SJSA1 (cell line): ENCODE results near the gene SIK3. TPM values are rescaled to one million over a fixed set of nuclear protein-coding genes. Genes with fewer than 3 reads are reported as not detected.

Experiments used
- DNase-seq, 2 experiments: peaks; one replicate each; pipeline ENCODE4 v3.0.0-alpha.2; 2015 to 2020; ENCODE audit warnings: low spot score in 2 of 2, low read depth in 1 of 2
- H3K27ac ChIP-seq: fragments of 250-450 bp; sonication (Bioruptor Pico); 2 replicates; pipeline ENCODE4 v1.5.1; 2020; ENCODE audit warnings: mild to moderate bottlenecking, moderate library complexity
- H3K27me3 ChIP-seq: fragments of 250-450 bp; sonication (Bioruptor Pico); replicated peaks from 2 replicates; pipeline ENCODE4 v1.5.1; 2020; ENCODE audit warnings: mild to moderate bottlenecking, moderate library complexity
- H3K36me3 ChIP-seq: fragments of 250-450 bp; sonication (Bioruptor Pico); 2 replicates; pipeline ENCODE4 v1.5.1; 2020; ENCODE audit warnings: mild to moderate bottlenecking
- H3K4me1 ChIP-seq: fragments of 250-450 bp; sonication (Bioruptor Pico); replicated peaks from 2 replicates; pipeline ENCODE4 v1.6.1; 2021; ENCODE audit warnings: mild to moderate bottlenecking
- H3K4me3 ChIP-seq: fragments of 250-450 bp; sonication (Bioruptor Pico); 2 replicates; pipeline ENCODE4 v1.5.1; 2020; ENCODE audit warnings: mild to moderate bottlenecking
- H3K9me3 ChIP-seq: fragments of 250-450 bp; sonication (Bioruptor Pico); replicated peaks from 2 replicates; pipeline ENCODE4 v1.5.1; 2020; ENCODE audit warnings: mild to moderate bottlenecking
- total RNA-seq: library from RNA; depleted of rRNA; stranded (reverse); fragments of >200 nt; shearing (Covaris generic); gene quantifications from 2 replicates; pipeline ENCODE4 v1.2.3, GENCODE V29; 2014

Gene SIK3
- total RNA-seq, 1 experiment from 2014 or later = 8.7 TPM

DNA sequence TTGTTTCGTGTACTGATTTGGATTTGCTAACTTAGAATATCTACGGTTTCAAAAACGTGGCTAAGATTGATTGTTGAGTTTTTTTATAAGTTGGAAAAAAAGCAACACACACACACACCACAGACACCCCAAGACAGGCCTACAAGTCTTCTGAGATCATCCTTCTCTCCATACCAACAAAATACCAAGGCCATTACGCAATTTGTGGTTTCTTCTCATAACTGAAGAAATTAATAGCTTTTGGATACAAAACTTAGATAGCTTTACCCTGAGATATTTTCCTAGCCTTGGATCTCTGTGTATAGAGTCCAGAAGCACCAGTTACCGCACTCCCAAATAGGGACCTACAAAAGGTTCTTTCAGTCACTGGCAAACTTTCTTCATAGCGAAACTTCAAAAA is 113.6 kb downstream of the SIK3 start:
- DNase-seq = peak in 1 of 2 experiments; percentile 46
- H3K4me1 ChIP-seq = peaks cover 41% of the 10 kb centered on the region
- no peaks in the 10 kb centered on the region for H3K36me3 ChIP-seq
- no peaks in the 10 kb centered on the region for H3K27me3 ChIP-seq
- no peaks in the 10 kb centered on the region for H3K9me3 ChIP-seq
- H3K4me3 ChIP-seq = no peak overlapping the region
- H3K27ac ChIP-seq = peak overlapping the region; percentile 65

DNA sequence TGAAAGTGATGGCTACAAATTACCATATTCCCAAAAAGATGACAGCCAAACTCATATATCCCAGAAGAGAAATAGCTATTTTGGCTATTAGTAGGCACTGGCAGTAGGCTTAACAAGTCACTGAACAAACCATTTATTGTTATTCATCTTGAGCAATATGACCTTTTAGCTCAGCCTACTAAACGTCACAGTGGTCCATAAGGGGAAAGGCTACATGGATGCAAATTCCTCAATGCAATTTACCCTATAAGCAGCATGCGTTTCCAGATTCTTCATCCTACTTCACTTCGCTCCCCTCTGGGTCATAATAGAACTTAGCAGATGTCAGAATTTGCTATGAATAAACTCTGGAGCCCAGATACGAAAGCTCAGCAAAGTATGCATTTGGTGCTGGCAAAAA is 114.0 kb downstream of the SIK3 start:
- Histone ChIP-seq H3K27ac (peak overlapping the region; percentile 65), H3K4me1 (peaks cover 41% of the 10 kb centered on the region), H3K36me3 (no peaks in the 10 kb centered on the region), H3K4me3 (no peak overlapping the region), H3K9me3 (no peaks in the 10 kb centered on the region), H3K27me3 (no peaks in the 10 kb centered on the region)
- DNase-seq = no peak

DNA sequence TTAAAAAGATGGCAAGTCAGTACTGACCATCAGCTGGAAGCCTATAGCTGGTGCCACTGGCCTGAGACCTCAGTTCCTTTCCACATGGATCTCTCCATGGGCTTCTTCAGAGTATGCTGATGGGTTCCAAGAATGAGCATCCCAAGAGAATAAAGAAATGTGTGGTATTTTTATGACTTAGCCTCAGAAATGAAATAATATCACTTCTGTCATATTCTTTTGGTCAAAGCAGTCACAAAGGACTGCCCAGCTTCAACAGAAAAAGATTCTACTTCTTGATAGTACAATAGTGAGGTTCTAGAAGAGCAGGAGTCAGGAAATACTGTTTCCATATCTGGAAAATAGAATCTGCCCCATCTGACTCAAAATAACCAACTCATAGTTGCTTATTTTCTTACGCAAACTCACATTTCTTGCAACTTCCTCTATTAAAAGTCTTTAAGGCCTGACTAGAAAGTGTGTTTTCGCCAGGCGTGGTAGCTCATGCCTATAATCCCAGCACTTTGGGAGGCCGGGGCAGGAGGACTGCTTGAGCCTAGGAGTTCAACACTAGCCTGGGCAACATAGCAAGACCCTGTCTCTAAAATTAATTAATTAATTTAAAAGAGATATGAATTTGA is 116.9 kb downstream of the SIK3 start:
- Histone ChIP-seq H3K27me3 (no peaks in the 10 kb centered on the region), H3K36me3 (no peaks in the 10 kb centered on the region), H3K4me1 (peaks cover 25% of the 10 kb centered on the region), H3K27ac (no peak overlapping the region), H3K4me3 (no peak overlapping the region), H3K9me3 (no peaks in the 10 kb centered on the region)
- no peak for DNase-seq

DNA sequence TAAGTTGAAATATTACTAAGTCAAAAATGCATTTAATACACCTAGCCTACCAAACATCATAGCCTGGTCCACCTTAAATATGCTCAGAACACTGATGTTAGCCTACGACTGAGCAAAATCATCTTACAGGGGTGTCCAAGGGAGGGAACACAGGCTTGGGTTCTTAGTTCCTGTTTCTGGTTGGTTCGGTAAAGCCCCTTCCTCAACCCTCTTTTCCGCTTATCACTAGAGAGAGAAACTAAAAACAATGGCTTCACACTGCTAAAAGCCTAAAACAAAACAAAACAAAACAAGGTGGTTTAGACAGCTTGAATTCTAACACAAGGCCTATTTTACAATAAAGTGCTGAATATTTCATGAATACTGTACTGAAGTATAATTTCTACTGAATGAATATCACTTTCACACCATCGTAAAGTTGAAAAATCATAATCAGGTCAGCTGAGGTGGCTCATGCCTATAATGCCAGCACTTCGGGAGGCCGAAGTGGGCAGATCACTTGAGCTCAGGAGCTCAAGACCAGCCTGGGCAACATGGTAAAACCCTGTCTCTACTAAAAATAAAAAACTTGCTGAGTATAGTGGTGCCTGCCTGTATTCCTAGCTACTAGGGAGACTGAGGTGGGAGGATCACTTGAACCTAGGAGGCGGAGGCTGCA is 118.0 kb downstream of the SIK3 start:
- Histone ChIP-seq H3K9me3 (no peaks in the 10 kb centered on the region), H3K27ac (no peak overlapping the region), H3K4me1 (peaks cover 19% of the 10 kb centered on the region), H3K27me3 (no peaks in the 10 kb centered on the region), H3K4me3 (no peak overlapping the region), H3K36me3 (no peaks in the 10 kb centered on the region)
- DNase-seq = no peak

DNA sequence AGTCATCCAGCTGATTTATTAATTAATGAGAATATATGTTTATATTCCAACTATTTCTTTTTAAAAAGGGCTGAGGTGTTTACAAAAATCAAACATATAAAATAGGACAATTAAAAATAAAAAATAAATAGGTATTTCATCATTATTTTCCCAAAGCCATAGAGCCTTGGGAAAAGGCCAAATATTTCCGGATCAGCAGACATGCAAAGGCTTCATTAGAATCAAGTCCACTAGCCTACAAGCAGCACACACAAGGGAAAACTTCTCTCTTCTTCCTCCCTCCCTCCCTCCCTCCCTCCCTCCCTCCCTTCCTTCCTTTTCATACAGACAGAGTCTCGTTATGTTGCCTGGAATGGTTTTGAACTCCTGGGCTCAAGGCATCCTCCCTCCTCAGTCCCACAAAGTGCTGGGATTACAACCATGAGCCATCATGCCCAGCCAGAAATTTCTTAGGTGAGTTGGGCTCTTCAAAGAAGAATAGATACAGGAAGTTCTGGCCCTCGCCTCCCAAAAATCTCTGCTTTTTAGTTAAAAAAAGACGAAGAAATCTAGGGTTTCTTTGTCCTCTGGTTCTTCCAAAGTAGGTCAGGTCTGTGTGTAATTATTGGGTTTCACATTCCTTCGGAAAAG is 121.2 kb downstream of the SIK3 start:
- H3K36me3 ChIP-seq = no peaks in the 10 kb centered on the region
- H3K27ac ChIP-seq = no peak overlapping the region
- no peaks in the 10 kb centered on the region for H3K4me1 ChIP-seq
- no peaks in the 10 kb centered on the region for H3K27me3 ChIP-seq
- H3K4me3 ChIP-seq = no peak overlapping the region
- H3K9me3 ChIP-seq = no peaks in the 10 kb centered on the region
- DNase-seq = no peak

DNA sequence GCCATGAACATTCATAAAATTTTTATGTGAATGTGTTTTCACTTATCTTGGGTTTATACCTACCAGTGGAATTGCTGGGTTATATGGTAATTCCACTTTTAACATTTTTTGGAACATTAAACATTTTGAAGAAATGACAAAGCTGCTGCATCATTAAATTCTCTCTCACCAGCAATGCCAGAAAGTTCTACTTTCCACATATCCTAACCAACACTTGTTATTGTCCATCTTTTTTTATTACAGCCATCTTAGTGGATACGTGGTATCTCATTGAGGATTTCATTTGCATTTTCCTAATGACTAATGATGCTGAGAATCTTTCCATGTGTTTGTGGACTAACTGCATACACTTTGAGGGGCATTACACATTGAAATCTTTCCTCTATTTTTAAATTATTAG is 122.6 kb downstream of the SIK3 start:
- Histone ChIP-seq H3K27ac (no peak overlapping the region), H3K36me3 (no peaks in the 10 kb centered on the region), H3K4me3 (no peak overlapping the region), H3K27me3 (no peaks in the 10 kb centered on the region), H3K9me3 (no peaks in the 10 kb centered on the region), H3K4me1 (no peaks in the 10 kb centered on the region)
- DNase-seq = no peak

DNA sequence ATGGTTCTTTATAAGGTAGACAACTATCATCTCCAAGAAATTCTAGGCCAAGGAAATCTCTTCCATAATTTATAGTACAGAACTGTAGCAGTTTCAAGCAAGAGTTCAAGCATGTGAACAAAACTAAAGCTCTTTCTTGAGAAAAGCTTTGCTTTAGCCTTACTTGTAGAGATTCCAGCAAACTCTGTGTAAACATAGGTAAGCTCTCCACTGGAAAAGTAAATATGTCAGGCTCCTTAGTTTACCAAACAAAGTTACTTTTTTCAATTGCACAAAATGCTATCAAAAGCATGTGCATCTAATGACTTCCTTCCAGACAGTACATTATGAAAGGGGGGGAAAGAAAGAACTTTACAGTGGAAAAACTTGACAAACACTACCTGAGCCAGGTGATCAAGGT is 125.0 kb downstream of the SIK3 start:
- DNase-seq = no peak
- H3K9me3 ChIP-seq = no peaks in the 10 kb centered on the region
- no peak overlapping the region for H3K27ac ChIP-seq
- no peak overlapping the region for H3K4me3 ChIP-seq
- H3K4me1 ChIP-seq = no peaks in the 10 kb centered on the region
- no peaks in the 10 kb centered on the region for H3K36me3 ChIP-seq
- no peaks in the 10 kb centered on the region for H3K27me3 ChIP-seq

DNA sequence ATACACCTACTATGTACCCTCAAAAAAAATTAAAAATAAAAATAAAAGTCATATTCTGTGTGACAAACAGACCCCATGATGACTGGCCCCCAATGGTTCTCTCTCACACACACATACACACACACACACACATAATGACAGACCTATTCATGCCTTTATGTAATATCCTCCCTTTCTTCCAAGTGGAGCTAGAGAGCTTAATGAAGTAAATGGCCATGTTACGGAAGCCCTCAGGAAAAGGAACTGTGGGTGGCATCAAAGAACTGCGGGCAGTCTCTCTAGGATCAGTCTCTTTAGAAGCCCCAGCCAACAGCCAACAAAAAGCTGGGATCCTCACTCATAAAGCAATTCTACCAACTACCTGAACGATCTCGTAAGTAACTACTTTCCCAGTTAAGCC is 125.5 kb downstream of the SIK3 start:
- Histone ChIP-seq H3K27me3 (no peaks in the 10 kb centered on the region), H3K27ac (no peak overlapping the region), H3K4me1 (no peaks in the 10 kb centered on the region), H3K9me3 (no peaks in the 10 kb centered on the region), H3K36me3 (no peaks in the 10 kb centered on the region), H3K4me3 (no peak overlapping the region)
- DNase-seq = no peak

DNA sequence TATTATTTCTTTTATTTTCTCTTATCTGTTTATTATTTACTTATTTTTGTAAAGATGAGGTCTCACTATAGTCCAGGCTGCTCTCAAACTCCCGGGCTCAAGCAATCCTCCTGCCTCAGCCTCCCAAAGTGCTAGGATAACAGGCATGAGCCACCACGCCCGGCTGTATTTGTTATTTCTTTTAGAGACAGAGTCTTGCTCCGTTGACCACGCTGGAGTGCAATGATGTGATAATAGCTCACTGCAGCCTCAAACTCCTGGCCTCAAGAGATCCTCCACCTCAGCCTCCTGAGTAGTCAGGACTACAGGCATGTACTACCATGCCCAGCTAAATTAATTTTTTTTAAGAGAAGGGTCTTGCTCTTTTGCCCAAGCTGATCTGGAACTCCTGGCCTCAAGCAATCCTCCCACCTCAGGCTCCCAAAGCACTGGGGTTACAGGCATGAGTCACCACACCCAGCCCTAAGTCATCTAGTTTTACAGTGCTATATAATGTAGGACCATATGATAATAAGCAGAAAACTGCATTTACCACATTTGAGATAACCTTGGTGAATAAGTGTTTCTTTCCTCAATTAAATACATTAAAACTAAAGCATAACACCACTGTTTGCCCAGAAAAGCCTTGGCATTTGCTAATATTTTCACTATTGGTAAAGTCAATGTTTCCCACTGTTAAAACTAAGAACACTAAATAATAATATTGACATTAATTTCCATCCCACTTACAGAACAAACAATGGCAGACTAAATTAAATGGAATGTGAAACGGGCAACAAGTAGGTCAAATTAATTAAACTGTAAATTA is 127.5 kb downstream of the SIK3 start:
- Histone ChIP-seq H3K4me3 (no peak overlapping the region), H3K9me3 (no peaks in the 10 kb centered on the region), H3K36me3 (no peaks in the 10 kb centered on the region), H3K27me3 (no peaks in the 10 kb centered on the region), H3K27ac (no peak overlapping the region), H3K4me1 (no peaks in the 10 kb centered on the region)
- DNase-seq = no peak

DNA sequence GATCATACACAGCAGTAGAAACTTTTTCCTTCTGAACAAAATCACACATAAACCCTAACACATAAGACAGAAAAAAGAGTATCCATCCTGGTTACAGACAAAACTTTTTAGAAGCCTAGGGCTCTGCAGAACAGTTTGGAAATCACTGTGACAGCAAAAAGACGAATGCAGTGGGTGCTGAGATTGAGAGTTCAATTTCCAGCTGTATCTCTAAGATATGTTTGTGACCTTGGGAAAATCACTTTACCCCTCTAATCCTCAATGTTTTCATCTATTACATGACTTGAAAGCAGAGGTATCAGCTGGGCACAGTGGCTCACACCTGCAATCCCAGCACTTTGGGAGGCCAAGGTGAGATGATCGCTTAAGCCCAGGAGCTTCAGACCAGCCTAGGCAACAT is 128.5 kb downstream of the SIK3 start:
- Histone ChIP-seq H3K36me3 (no peaks in the 10 kb centered on the region), H3K4me1 (no peaks in the 10 kb centered on the region), H3K9me3 (no peaks in the 10 kb centered on the region), H3K27ac (no peak overlapping the region), H3K4me3 (no peak overlapping the region), H3K27me3 (no peaks in the 10 kb centered on the region)
- DNase-seq = no peak

DNA sequence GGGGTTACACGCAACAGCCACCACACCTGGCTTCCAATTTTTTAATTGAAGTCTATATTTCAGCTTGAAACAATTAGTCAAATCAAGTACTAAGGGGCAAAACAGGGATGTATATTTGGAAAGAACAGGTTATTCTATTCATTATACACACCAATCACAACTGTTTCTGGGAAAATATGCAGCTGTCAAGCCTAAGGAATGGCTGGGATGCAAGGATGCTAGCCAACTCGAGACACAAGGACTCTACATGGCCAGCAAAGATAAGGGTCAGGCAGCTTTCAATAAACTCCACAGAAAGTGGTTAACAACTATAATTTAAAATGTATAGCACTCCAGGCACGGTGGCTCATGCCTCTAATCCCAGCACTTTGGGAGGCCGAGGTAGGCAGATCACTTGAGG is 134.0 kb downstream of the SIK3 start:
- H3K27ac ChIP-seq = no peak overlapping the region
- no peaks in the 10 kb centered on the region for H3K36me3 ChIP-seq
- no peaks in the 10 kb centered on the region for H3K9me3 ChIP-seq
- H3K4me1 ChIP-seq = peaks cover 17% of the 10 kb centered on the region
- no peaks in the 10 kb centered on the region for H3K27me3 ChIP-seq
- DNase-seq = no peak
- no peak overlapping the region for H3K4me3 ChIP-seq

DNA sequence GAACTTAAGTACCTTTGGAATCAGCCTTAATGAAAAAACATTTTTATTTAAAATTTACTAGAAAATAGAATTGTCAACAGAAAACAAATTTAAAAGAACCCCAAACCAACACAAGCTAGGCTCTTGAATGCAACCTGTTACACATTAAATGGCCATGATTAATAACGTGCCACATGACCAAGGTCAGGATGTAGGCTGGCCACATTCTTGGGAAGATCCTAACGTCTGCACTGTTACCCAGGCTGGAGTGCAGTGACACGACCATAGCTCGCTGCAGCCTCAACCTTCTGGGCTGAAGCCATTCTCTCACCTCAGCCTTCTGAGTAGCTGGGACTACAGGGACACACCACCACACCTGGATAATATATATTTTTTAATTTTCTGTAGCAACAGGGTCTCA is 134.4 kb downstream of the SIK3 start:
- H3K27ac ChIP-seq = no peak overlapping the region
- DNase-seq = no peak
- peaks cover 17% of the 10 kb centered on the region for H3K4me1 ChIP-seq
- H3K36me3 ChIP-seq = no peaks in the 10 kb centered on the region
- H3K4me3 ChIP-seq = no peak overlapping the region
- no peaks in the 10 kb centered on the region for H3K27me3 ChIP-seq
- H3K9me3 ChIP-seq = no peaks in the 10 kb centered on the region

DNA sequence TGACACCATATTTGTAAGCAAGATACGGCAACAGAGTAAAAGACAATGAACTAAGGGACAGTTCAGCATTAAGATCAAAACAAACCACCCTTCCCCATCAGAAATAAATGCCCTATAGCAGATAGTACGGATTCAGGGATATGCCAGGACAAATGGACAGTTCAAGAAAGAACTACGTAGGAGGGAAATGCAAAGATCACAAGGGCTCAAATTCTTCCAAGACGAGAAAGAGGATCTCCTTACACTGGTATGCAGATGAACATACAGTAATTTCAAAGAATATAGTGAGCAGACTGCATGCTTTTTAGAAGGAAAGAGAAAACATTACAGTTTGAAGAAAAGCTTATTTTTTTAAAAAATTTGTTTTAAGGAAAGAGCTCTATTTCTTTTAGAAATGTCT is 136.1 kb downstream of the SIK3 start:
- peaks cover 17% of the 10 kb centered on the region for H3K4me1 ChIP-seq
- no peak for DNase-seq
- no peaks in the 10 kb centered on the region for H3K9me3 ChIP-seq
- H3K4me3 ChIP-seq = no peak overlapping the region
- H3K27me3 ChIP-seq = no peaks in the 10 kb centered on the region
- no peaks in the 10 kb centered on the region for H3K36me3 ChIP-seq
- no peak overlapping the region for H3K27ac ChIP-seq

DNA sequence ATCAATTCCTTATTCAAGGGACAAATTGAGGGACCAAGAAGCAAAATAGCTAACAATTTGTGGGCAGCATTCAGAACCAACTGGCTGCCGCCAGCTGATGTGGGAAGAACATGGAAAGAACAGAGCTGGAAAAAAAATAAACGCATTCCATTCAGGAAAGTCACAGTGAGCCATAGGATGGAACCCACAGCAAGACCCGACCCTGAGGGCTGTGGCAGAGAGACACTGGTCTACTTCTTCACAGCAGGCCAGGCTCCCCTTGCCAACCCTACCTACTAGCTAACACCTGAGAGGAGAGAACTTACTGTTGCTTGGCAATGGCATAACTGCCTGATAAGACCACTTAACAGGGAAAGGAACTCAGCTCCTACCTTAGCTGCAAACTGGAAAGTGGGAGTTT is 137.3 kb downstream of the SIK3 start:
- H3K4me1 ChIP-seq = peaks cover 17% of the 10 kb centered on the region
- peak overlapping the region; percentile 47 for H3K27ac ChIP-seq
- no peaks in the 10 kb centered on the region for H3K36me3 ChIP-seq
- no peaks in the 10 kb centered on the region for H3K9me3 ChIP-seq
- no peaks in the 10 kb centered on the region for H3K27me3 ChIP-seq
- peak; percentile 58 to 59 for DNase-seq
- no peak overlapping the region for H3K4me3 ChIP-seq
